ENCODE measurements around the gene SSNA1. TPM values are rescaled to one million over a fixed set of nuclear protein-coding genes. Genes with fewer than 3 reads are reported as not detected.

SSNA1 gene
- total RNA-seq = 47.0 TPM

GRCh38 chr9:137188490-137189296 is at the start of gene SSNA1, which contains the start of gene ANAPC2:
Gene SSNA1 (plus strand): TSS chr9:137188676. CDS start chr9:137188727, 51 bp downstream.
Gene ANAPC2 (minus strand): TSS chr9:137188560. CDS start chr9:137188532, 28 bp downstream.
- Histone ChIP-seq H3K9ac (ENCODE audit: low read depth in 1 of 3, low read length in 3 of 3) (peak within 1 kb of the TSS; percentile 85 to 97 (median 95)), H3K9me3 (ENCODE audit: control insufficient read depth in 3 of 3, low read length in 3 of 3) (no peaks in the 10 kb centered on the region), H3K36me3 (ENCODE audit: control insufficient read depth in 3 of 3, insufficient read depth in 3 of 3, low read length in 3 of 3) (peaks cover 38 to 54% (median 48%) of the 10 kb centered on the region in 3 donors), H3K4me3 (ENCODE audit: low read length in 3 of 3) (peak within 1 kb of the TSS; percentile 91 to 99 (median 96)), H3K27ac (ENCODE audit: low read depth, low read length) (peak within 1 kb of the TSS; percentile 90), H3K27me3 (ENCODE audit: control insufficient read depth in 3 of 3, insufficient read depth in 3 of 3, low read length in 3 of 3) (no peaks in the 10 kb centered on the region), H3K4me1 (ENCODE audit: control insufficient read depth in 3 of 3, insufficient read depth in 3 of 3, low read length in 3 of 3) (peaks cover 42 to 62% (median 44%) of the 10 kb centered on the region in 3 donors)

GRCh38 chr9:137138722-137139467 is 49.6 kb upstream of the SSNA1 start, which contains the start of gene GRIN1:
Gene GRIN1 (plus strand): TSS chr9:137139154. CDS start chr9:137139487, 333 bp downstream.
- H3K9ac ChIP-seq (ENCODE audit: low read depth in 1 of 3, low read length in 3 of 3) = no peak within 1 kb of the TSS
- H3K9me3 ChIP-seq (ENCODE audit: control insufficient read depth in 3 of 3, low read length in 3 of 3) = no peaks in the 10 kb centered on the region
- H3K4me3 ChIP-seq (ENCODE audit: low read length in 3 of 3) = no peak within 1 kb of the TSS
- H3K27ac ChIP-seq (ENCODE audit: low read depth, low read length) = no peak within 1 kb of the TSS
- H3K36me3 ChIP-seq (ENCODE audit: control insufficient read depth in 3 of 3, insufficient read depth in 3 of 3, low read length in 3 of 3) = no peaks in the 10 kb centered on the region
- H3K4me1 ChIP-seq (ENCODE audit: control insufficient read depth in 3 of 3, insufficient read depth in 3 of 3, low read length in 3 of 3) = peaks cover 0 to 4% (median 0%) of the 10 kb centered on the region in 3 donors
- H3K27me3 ChIP-seq (ENCODE audit: control insufficient read depth in 3 of 3, insufficient read depth in 3 of 3, low read length in 3 of 3) = peaks cover 81 to 84% (median 82%) of the 10 kb centered on the region in 3 donors

GRCh38 chr9:137139468-137140150 is 48.9 kb upstream of the SSNA1 start:
- Histone ChIP-seq H3K27me3 (ENCODE audit: control insufficient read depth in 3 of 3, insufficient read depth in 3 of 3, low read length in 3 of 3) (peaks cover 81 to 84% (median 84%) of the 10 kb centered on the region in 3 donors), H3K4me1 (ENCODE audit: control insufficient read depth in 3 of 3, insufficient read depth in 3 of 3, low read length in 3 of 3) (peaks cover 0 to 4% (median 0%) of the 10 kb centered on the region in 3 donors), H3K9ac (ENCODE audit: low read depth in 1 of 3, low read length in 3 of 3) (no peak overlapping the region), H3K9me3 (ENCODE audit: control insufficient read depth in 3 of 3, low read length in 3 of 3) (no peaks in the 10 kb centered on the region), H3K27ac (ENCODE audit: low read depth, low read length) (no peak overlapping the region), H3K4me3 (ENCODE audit: low read length in 3 of 3) (no peak overlapping the region), H3K36me3 (ENCODE audit: control insufficient read depth in 3 of 3, insufficient read depth in 3 of 3, low read length in 3 of 3) (no peaks in the 10 kb centered on the region)

GRCh38 chr9:137140151-137141012 is 48.1 kb upstream of the SSNA1 start:
- H3K27me3 ChIP-seq (ENCODE audit: control insufficient read depth in 3 of 3, insufficient read depth in 3 of 3, low read length in 3 of 3) = peaks cover 81 to 84% (median 84%) of the 10 kb centered on the region in 3 donors

GRCh38 chr9:137141050-137141810 is 47.2 kb upstream of the SSNA1 start:
- Histone ChIP-seq H3K4me3 (ENCODE audit: low read length in 3 of 3) (no peak overlapping the region), H3K36me3 (ENCODE audit: control insufficient read depth in 3 of 3, insufficient read depth in 3 of 3, low read length in 3 of 3) (no peaks in the 10 kb centered on the region), H3K9me3 (ENCODE audit: control insufficient read depth in 3 of 3, low read length in 3 of 3) (no peaks in the 10 kb centered on the region), H3K27ac (ENCODE audit: low read depth, low read length) (no peak overlapping the region), H3K27me3 (ENCODE audit: control insufficient read depth in 3 of 3, insufficient read depth in 3 of 3, low read length in 3 of 3) (peaks cover 76 to 83% (median 79%) of the 10 kb centered on the region in 3 donors), H3K4me1 (ENCODE audit: control insufficient read depth in 3 of 3, insufficient read depth in 3 of 3, low read length in 3 of 3) (peaks cover 0 to 4% (median 0%) of the 10 kb centered on the region in 3 donors), H3K9ac (ENCODE audit: low read depth in 1 of 3, low read length in 3 of 3) (no peak overlapping the region)

More at GRCh38 chr9:137140151-137141012, 48.1 kb upstream of the SSNA1 start:
- H3K4me1 ChIP-seq (ENCODE audit: control insufficient read depth in 3 of 3, insufficient read depth in 3 of 3, low read length in 3 of 3) = peaks cover 0 to 4% (median 0%) of the 10 kb centered on the region in 3 donors
- no peaks in the 10 kb centered on the region for H3K36me3 ChIP-seq (ENCODE audit: control insufficient read depth in 3 of 3, insufficient read depth in 3 of 3, low read length in 3 of 3)
- H3K4me3 ChIP-seq (ENCODE audit: low read length in 3 of 3) = no peak overlapping the region
- H3K9ac ChIP-seq (ENCODE audit: low read depth in 1 of 3, low read length in 3 of 3) = no peak overlapping the region
- H3K27ac ChIP-seq (ENCODE audit: low read depth, low read length) = no peak overlapping the region
- no peaks in the 10 kb centered on the region for H3K9me3 ChIP-seq (ENCODE audit: control insufficient read depth in 3 of 3, low read length in 3 of 3)

- H3K27ac ChIP-seq (ENCODE audit: low read depth, low read length) = no peak overlapping the region
- H3K36me3 ChIP-seq (ENCODE audit: control insufficient read depth in 3 of 3, insufficient read depth in 3 of 3, low read length in 3 of 3) = no peaks in the 10 kb centered on the region
- H3K9ac ChIP-seq (ENCODE audit: low read depth in 1 of 3, low read length in 3 of 3) = no peak overlapping the region
- peaks cover 0 to 4% (median 0%) of the 10 kb centered on the region in 3 donors for H3K4me1 ChIP-seq (ENCODE audit: control insufficient read depth in 3 of 3, insufficient read depth in 3 of 3, low read length in 3 of 3)
- H3K4me3 ChIP-seq (ENCODE audit: low read length in 3 of 3) = no peak overlapping the region
- no peaks in the 10 kb centered on the region for H3K9me3 ChIP-seq (ENCODE audit: control insufficient read depth in 3 of 3, low read length in 3 of 3)
- peaks cover 72 to 80% (median 77%) of the 10 kb centered on the region in 3 donors for H3K27me3 ChIP-seq (ENCODE audit: control insufficient read depth in 3 of 3, insufficient read depth in 3 of 3, low read length in 3 of 3)
These were observed 46.2 kb upstream of the SSNA1 start for GRCh38 chr9:137141976-137142936.

GRCh38 chr9:137143459-137143858 is 45.0 kb upstream of the SSNA1 start:
- Histone ChIP-seq H3K4me1 (ENCODE audit: control insufficient read depth in 3 of 3, insufficient read depth in 3 of 3, low read length in 3 of 3) (peaks cover 0 to 4% (median 0%) of the 10 kb centered on the region in 3 donors), H3K36me3 (ENCODE audit: control insufficient read depth in 3 of 3, insufficient read depth in 3 of 3, low read length in 3 of 3) (no peaks in the 10 kb centered on the region), H3K9me3 (ENCODE audit: control insufficient read depth in 3 of 3, low read length in 3 of 3) (no peaks in the 10 kb centered on the region), H3K27me3 (ENCODE audit: control insufficient read depth in 3 of 3, insufficient read depth in 3 of 3, low read length in 3 of 3) (peaks cover 70 to 79% (median 71%) of the 10 kb centered on the region in 3 donors), H3K4me3 (ENCODE audit: low read length in 3 of 3) (no peak overlapping the region), H3K9ac (ENCODE audit: low read depth in 1 of 3, low read length in 3 of 3) (no peak overlapping the region), H3K27ac (ENCODE audit: low read depth, low read length) (no peak overlapping the region)
